VCaP (cell line): Measurements from ENCODE around the gene CFAP221.

Experiments used
- H3K27ac ChIP-seq: fragments of 450-650 bp; 2 replicates; pipeline ENCODE4 v1.5.1; 2017
- TF ChIP-seq, protein P1 (sequence below): fragments of 450-650 bp; conservative IDR thresholded peaks from 2 replicates; pipeline ENCODE4 v1.5.1; 2017; ENCODE audit warnings: mild to moderate bottlenecking, moderate library complexity

The CFAP221 gene

DNA sequence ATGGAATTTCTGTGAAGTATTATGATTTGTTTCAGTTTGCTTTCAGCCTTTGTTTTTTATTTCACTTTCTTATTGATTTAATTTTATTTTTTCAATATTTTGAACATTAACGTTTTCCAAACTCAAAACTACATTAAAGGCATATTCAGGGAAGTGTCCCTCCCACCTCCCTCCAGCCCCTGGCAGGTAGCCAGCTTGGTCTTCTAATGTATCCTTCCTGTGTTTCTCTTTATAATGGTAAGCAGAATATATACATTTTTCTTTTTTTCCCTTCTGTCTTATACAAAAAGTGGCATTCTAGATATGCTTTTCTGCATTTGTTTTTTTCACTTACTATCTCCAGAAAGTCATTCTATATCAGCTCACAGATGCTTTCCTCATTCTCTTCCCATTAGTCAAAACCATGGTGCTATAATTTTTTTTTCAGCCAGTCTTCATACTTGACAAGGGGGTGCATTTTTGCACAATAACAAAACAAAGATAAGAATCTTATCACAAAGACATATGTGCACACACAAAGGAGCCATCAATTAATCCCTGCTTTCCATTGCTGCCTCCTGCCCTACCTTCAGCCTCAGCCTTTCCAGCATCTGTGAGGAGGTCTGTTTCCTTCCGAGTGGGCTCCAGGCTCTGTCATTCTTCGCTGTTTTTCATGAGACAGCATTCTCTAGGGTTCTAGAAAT lies 101.1 kb downstream of the CFAP221 start:
- TF ChIP-seq, protein P1, sequence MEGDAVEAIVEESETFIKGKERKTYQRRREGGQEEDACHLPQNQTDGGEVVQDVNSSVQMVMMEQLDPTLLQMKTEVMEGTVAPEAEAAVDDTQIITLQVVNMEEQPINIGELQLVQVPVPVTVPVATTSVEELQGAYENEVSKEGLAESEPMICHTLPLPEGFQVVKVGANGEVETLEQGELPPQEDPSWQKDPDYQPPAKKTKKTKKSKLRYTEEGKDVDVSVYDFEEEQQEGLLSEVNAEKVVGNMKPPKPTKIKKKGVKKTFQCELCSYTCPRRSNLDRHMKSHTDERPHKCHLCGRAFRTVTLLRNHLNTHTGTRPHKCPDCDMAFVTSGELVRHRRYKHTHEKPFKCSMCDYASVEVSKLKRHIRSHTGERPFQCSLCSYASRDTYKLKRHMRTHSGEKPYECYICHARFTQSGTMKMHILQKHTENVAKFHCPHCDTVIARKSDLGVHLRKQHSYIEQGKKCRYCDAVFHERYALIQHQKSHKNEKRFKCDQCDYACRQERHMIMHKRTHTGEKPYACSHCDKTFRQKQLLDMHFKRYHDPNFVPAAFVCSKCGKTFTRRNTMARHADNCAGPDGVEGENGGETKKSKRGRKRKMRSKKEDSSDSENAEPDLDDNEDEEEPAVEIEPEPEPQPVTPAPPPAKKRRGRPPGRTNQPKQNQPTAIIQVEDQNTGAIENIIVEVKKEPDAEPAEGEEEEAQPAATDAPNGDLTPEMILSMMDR = no peak
- H3K27ac ChIP-seq = no peak overlapping the region

- TF ChIP-seq, protein P1 = no peak
- no peak overlapping the region for H3K27ac ChIP-seq
These were observed 101.9 kb downstream of the CFAP221 start for GRCh38 chr2:119646149-119646548.

DNA sequence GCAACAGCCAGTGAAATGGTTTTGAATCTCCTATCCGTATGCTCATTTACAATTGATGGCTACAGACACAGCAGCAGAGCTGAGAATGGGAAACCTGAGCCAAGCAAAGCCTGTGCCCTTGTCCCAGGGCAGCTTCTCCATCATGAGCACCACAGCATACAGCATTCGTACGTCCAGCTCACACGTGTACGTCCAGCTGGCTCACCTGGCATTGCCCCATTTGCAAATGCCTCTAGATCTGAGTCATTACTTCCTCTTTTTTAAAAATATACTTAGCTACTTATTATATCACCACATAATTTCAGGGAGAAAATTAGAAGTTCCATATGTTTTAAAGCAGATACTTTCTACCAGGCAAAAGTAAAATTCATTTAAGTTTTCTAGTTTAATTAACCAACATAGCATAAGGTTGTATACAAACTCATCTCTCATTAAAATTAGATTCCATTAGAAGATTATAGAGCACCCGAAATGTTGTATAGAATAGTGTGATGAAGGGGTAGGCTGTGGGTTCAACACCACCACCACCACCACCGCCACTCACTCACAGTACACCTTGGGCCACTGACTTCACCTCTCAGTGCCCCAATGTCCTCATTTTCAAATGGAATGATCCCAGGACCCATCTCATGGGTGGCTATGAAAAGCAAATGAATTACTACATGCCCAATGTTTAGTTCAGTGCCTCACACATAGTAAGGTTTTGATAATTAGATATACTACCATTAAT lies 103.4 kb downstream of the CFAP221 start:
- TF ChIP-seq, protein P1 = no peak
- H3K27ac ChIP-seq = no peak overlapping the region

DNA sequence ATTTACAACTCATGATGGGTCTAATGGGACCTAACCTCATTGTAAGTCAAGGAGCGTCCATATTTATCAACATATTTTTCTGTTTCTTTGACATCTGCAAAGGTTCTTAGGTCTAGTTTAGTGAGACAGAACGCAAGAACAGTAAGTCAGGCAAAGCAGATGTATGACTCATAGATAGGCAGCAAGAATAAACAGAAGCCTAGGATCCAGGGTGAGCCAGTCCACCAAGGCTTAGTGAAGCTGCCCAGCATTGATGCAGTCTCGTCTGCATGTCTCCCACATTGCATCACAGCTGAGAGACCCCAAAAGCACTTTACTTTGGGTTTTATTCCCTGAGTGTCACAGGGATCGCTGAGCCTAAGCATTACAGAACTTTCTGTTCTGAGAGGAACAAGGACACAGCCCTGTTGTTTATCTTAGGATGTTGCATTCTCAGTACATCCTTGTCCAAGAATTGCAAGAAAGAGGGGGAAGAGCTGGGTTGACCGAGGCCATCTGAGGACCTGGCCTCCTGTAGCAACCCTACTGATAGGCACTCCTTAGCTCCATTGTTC lies 105.2 kb downstream of the CFAP221 start:
- H3K27ac ChIP-seq = no peak overlapping the region
- TF ChIP-seq, protein P1 = no peak

- TF ChIP-seq, protein P1 = no peak
- no peak overlapping the region for H3K27ac ChIP-seq
These were observed 106.0 kb downstream of the CFAP221 start for GRCh38 chr2:119650206-119650605.

GRCh38 chr2:119650846-119651370 lies 106.7 kb downstream of the CFAP221 start:
- no peak overlapping the region for H3K27ac ChIP-seq
- TF ChIP-seq, protein P1 = no peak

GRCh38 chr2:119657466-119658145 lies 113.4 kb downstream of the CFAP221 start:
- H3K27ac ChIP-seq = no peak overlapping the region
- TF ChIP-seq, protein P1 = no peak
